A673 (cell line): Measurements from ENCODE around the gene LDB1. TPM values are rescaled to one million over a fixed set of nuclear protein-coding genes. Genes with fewer than 3 reads are reported as not detected.

Experiments
- BruUV-seq: library from RNA; stranded (reverse); fragments of 400-500 nt; replicated peaks from 2 replicates; lab custom pipeline; 2021; lab: Mats Ljungman, UMichigan
- CTCF ChIA-PET: fragments of 300-600 bp; sonication (Branson Sonifier 250); formaldehyde crosslinking; loops from one replicate; lab custom pipeline; 2022; ENCODE audit warnings: antibody characterized with exemption; lab: Charles Lee
- POLR2A ChIA-PET: fragments of 300-600 bp; sonication (Branson Sonifier 250); formaldehyde crosslinking; loops from one replicate; lab custom pipeline; 2022; ENCODE audit warnings: antibody characterized with exemption; ENCODE audit not compliant: low non-redundant PET; lab: Charles Lee
- DNase-seq: peaks from one replicate; pipeline ENCODE4 v3.0.0-alpha.2; 2015; ENCODE audit warnings: low spot score
- H3K27ac ChIP-seq: fragments of 200-600 bp; sonication (generic); 2 replicates; pipeline ENCODE4 v1.5.1; 2016; ENCODE audit warnings: mixed run types, low read depth, mild to moderate bottlenecking, mixed read lengths, antibody characterized with exemption, low read length; ENCODE audit not compliant: poor library complexity, severe bottlenecking
- H3K27me3 ChIP-seq: fragments of 200-600 bp; sonication (generic); replicated peaks from 2 replicates; pipeline ENCODE4 v1.6.1; 2017; ENCODE audit warnings: mixed run types, low read depth, mild to moderate bottlenecking, mixed read lengths, antibody characterized with exemption, low read length; ENCODE audit not compliant: insufficient read depth, poor library complexity
- H3K36me3 ChIP-seq: fragments of 200-600 bp; sonication (generic); 2 replicates; pipeline ENCODE4 v1.6.1; 2016; ENCODE audit warnings: mixed run types, mild to moderate bottlenecking, mixed read lengths, antibody characterized with exemption, low read length; ENCODE audit not compliant: insufficient read depth, poor library complexity, severe bottlenecking
- H3K4me1 ChIP-seq: fragments of 200-600 bp; sonication (generic); 2 replicates; pipeline ENCODE4 v1.6.1; 2017; ENCODE audit warnings: mixed run types, mild to moderate bottlenecking, mixed read lengths, antibody characterized with exemption, low read length; ENCODE audit not compliant: insufficient read depth, poor library complexity, severe bottlenecking
- H3K4me3 ChIP-seq: fragments of 200-600 bp; sonication (generic); 2 replicates; pipeline ENCODE4 v1.5.1; 2016; ENCODE audit warnings: low read depth, mixed run types, mild to moderate bottlenecking, mixed read lengths, low read length; ENCODE audit not compliant: poor library complexity, severe bottlenecking
- H3K9me3 ChIP-seq: fragments of 200-600 bp; sonication (generic); 2 replicates; pipeline ENCODE4 v1.6.1; 2016; ENCODE audit warnings: mixed run types, low read depth, mild to moderate bottlenecking, mixed read lengths, antibody characterized with exemption, low read length; ENCODE audit not compliant: poor library complexity, severe bottlenecking
- CTCF ChIP-seq: fragments of 300-800, 200-600 bp; sonication (generic); conservative IDR thresholded peaks from 2 replicates; pipeline ENCODE4 v1.5.1; 2017; ENCODE audit warnings: low read depth, mild to moderate bottlenecking, antibody characterized with exemption, low read length, moderate library complexity, mixed read lengths
- EZH2 ChIP-seq: fragments of 200-600 bp; sonication (generic); IDR thresholded peaks from 2 replicates; pipeline ENCODE4 v1.6.1; 2017; ENCODE audit warnings: borderline replicate concordance, low read depth, mild to moderate bottlenecking, mixed read lengths, antibody characterized with exemption, low read length; ENCODE audit not compliant: poor library complexity, severe bottlenecking
- intact Hi-C: fragments of 100-400 bp; cut with micrococcal nuclease; formaldehyde crosslinking; loops from one replicate; pipeline ENCODE4 v1.10.0; 2022; ENCODE audit not compliant: unreplicated experiment
- total RNA-seq: library from RNA; stranded (reverse); gene quantifications from 2 replicates; pipeline ENCODE4 v1.2.3, GENCODE V29; 2021

The LDB1 gene
- total RNA-seq, 1 experiment from 2014 or later, result 78.5 TPM

GRCh38 chr10:102109166-102110116 is 10.7 kb downstream of the LDB1 start:
- Histone ChIP-seq H3K27me3 (no peaks in the 10 kb centered on the region), H3K4me3 (no peak overlapping the region), H3K36me3 (peaks cover 45% of the 10 kb centered on the region), H3K27ac (no peak overlapping the region), H3K9me3 (no peaks in the 10 kb centered on the region), H3K4me1 (peaks cover 12% of the 10 kb centered on the region)
- TF ChIP-seq EZH2, result no peak
- TF ChIP-seq CTCF, result no peak
- BruUV-seq, result no TSS peak
- no peak for DNase-seq
- ChIA-PET CTCF (no interaction called here), POLR2A (no interaction called here)
- intact Hi-C loops, result no loop called here

DNA sequence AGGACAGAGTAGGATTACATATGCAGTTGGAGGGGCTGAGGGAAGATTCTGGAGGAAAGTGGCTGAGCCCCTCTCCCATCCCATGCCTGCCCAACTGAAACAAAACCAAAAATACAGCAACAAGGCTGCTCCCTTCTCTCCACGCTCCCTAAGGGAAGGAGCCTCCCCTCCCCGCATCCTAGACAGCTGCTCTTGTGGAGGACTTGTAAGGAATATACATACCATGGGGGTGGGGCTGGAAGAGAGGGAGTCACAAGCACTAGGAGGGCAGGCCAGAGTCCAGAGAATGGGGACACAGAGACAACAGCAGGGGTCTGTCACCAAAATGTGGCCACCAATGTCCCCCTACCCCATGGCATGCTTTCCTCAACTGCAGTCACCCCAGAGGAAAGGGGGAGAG is 13.2 kb downstream of the LDB1 start:
- TSS peak; percentile 13 for BruUV-seq
- H3K36me3 ChIP-seq, result peaks cover 45% of the 10 kb centered on the region

DNA sequence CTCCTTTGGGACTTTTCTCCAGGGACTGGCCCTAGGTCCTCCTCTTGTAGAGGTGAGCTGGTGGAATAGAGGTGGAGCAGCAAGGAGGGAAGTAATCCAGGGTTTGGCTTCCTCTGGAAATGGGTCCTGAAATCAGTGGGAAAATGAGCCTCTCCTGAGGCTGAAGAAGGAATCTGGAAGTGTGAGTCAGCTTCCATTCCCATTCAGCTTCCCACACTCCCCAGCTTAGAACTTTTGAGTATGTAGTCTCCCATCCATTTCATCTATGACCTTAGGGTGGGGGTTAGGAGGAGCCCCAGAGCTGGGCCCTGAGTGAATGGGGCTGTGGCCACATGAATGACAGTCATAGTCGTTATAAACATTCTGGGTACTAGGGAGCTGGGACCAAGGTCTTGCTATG is 17.7 kb downstream of the LDB1 start:
- POLR2A ChIA-PET, result no interaction called here
- CTCF ChIA-PET, result no interaction called here
- no peak for DNase-seq
- Histone ChIP-seq H3K4me3 (no peak overlapping the region), H3K4me1 (no peaks in the 10 kb centered on the region), H3K9me3 (no peaks in the 10 kb centered on the region), H3K36me3 (peaks cover 4% of the 10 kb centered on the region), H3K27ac (no peak overlapping the region), H3K27me3 (no peaks in the 10 kb centered on the region)
- BruUV-seq, result no TSS peak
- TF ChIP-seq EZH2 (no peak), CTCF (no peak)
- intact Hi-C loops, result no loop called here

More for the DNA sequence above, 13.2 kb downstream of the LDB1 start:
- intact Hi-C loops, result no loop called here
- Histone ChIP-seq H3K27me3 (no peaks in the 10 kb centered on the region), H3K4me1 (no peaks in the 10 kb centered on the region), H3K9me3 (no peaks in the 10 kb centered on the region), H3K4me3 (no peak overlapping the region), H3K27ac (no peak overlapping the region)
- TF ChIP-seq CTCF (no peak), EZH2 (no peak)
- CTCF ChIA-PET, result no interaction called here
- POLR2A ChIA-PET, result no interaction called here
- no peak for DNase-seq
